HEK293 (cell line): ENCODE results near the gene DCAF7.

Experiments
- ZBTB8A ChIP-seq: fragments of 450-650 bp; formaldehyde crosslinking; IDR thresholded peaks from 2 replicates; pipeline ENCODE4 v1.5.1; 2016; ENCODE audit warnings: missing biosample characterization, missing genetic modification characterization
- ZNF274 ChIP-seq, 2 experiments: fragments of 200-500 bp in 1 of 2; fragments of 450-650 bp in 1 of 2; sonication (Bioruptor generic) in 1 of 2; formaldehyde crosslinking in 1 of 2; IDR thresholded peaks; 2 replicates each; pipeline versions ENCODE4 v1.5.1 to v1.6.1; 2014 to 2016; ENCODE audit warnings: borderline replicate concordance in 1 of 2, inconsistent platforms in 1 of 2, low read length in 1 of 2, missing biosample characterization in 1 of 2, missing genetic modification characterization in 1 of 2
- ZNF514 ChIP-seq: fragments of 450-650 bp; formaldehyde crosslinking; IDR thresholded peaks from 2 replicates; pipeline ENCODE4 v1.5.1; 2016; ENCODE audit warnings: missing biosample characterization, missing genetic modification characterization
- ZNF747 ChIP-seq: fragments of 450-650 bp; formaldehyde crosslinking; IDR thresholded peaks from 2 replicates; pipeline ENCODE4 v1.5.1; 2016; ENCODE audit warnings: missing biosample characterization, missing genetic modification characterization
- TF ChIP-seq, protein P1 (sequence below): sonication (generic); formaldehyde crosslinking; IDR thresholded peaks from 2 replicates; pipeline ENCODE4 v1.8.1; 2022; ENCODE audit warnings: mild to moderate bottlenecking, moderate library complexity, missing genetic modification reagents

DNA sequence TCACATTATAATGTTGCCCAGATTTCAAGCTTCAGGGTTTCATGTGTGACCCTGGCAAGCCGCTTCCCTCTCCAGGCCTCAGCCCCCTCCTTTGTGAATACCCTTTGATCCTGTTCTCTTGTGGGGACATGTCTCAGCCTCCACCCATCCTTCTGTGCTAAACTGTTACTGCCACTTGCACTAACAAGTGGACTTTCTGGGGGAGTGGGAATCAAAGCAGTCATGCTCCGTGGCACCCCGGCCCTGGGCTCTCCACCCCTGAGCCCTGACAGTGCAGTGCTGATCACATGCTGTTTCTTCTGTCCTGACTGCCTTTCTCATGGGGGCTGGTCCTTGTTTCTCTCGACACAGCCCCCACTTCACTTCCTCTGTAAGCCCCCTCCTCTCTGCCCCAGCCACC is 9.7 kb upstream of the DCAF7 start:
- TF ChIP-seq ZNF514 (tag by site-specific recombination) (no peak), ZNF274 (IDR thresholded peaks at IDR 0.05; ENCODE audit: low read length) (no peak), ZNF274 (tag by site-specific recombination; IDR thresholded peaks at IDR 0.05; ENCODE audit: borderline replicate concordance) (no peak), ZBTB8A (no peak), ZNF747 (tag by site-specific recombination) (no peak)
- TF ChIP-seq, protein P1, sequence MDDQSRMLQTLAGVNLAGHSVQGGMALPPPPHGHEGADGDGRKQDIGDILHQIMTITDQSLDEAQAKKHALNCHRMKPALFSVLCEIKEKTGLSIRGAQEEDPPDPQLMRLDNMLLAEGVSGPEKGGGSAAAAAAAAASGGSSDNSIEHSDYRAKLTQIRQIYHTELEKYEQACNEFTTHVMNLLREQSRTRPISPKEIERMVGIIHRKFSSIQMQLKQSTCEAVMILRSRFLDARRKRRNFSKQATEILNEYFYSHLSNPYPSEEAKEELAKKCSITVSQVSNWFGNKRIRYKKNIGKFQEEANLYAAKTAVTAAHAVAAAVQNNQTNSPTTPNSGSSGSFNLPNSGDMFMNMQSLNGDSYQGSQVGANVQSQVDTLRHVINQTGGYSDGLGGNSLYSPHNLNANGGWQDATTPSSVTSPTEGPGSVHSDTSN (CRISPR knock-in tag): no peak
